DOHH2 (cell line): ENCODE measurements around the gene ADCY5.

Experiments used
- H3F3A ChIP-seq: fragments of 200-600 bp; sonication (generic), shearing (Covaris generic); 2 replicates; pipeline ENCODE4 v1.6.0; 2016; ENCODE audit warnings: antibody characterized with exemption, mild to moderate bottlenecking; ENCODE audit not compliant: control insufficient read depth, insufficient read depth
- H3K27ac ChIP-seq: fragments of 200-600 bp; sonication (generic); 2 replicates; pipeline ENCODE4 v1.5.1; 2014; ENCODE audit warnings: low read depth, mild to moderate bottlenecking, low read length, moderate library complexity
- H3K27me3 ChIP-seq: fragments of 200-600 bp; sonication (generic); 2 replicates; pipeline ENCODE4 v1.6.1; 2014; ENCODE audit warnings: mild to moderate bottlenecking, low read length, mixed read lengths; ENCODE audit not compliant: control insufficient read depth
- H3K36me3 ChIP-seq: fragments of 200-600 bp; sonication (generic); 2 replicates; pipeline ENCODE4 v1.6.1; 2014; ENCODE audit warnings: mild to moderate bottlenecking, low read length, moderate library complexity, mixed read lengths; ENCODE audit not compliant: control insufficient read depth
- H3K4me1 ChIP-seq: fragments of 200-600 bp; sonication (generic); 2 replicates; pipeline ENCODE4 v1.6.1; 2014; ENCODE audit warnings: mild to moderate bottlenecking, low read length, mixed read lengths; ENCODE audit not compliant: control insufficient read depth
- H3K4me2 ChIP-seq: fragments of 200-600 bp; sonication (generic); 2 replicates; pipeline ENCODE4 v1.6.0; 2014; ENCODE audit warnings: mild to moderate bottlenecking, low read length, moderate library complexity
- H3K4me3 ChIP-seq: fragments of 200-600 bp; sonication (generic); 2 replicates; pipeline ENCODE4 v1.5.1; 2014; ENCODE audit warnings: mild to moderate bottlenecking, low read length, mixed read lengths
- H3K79me2 ChIP-seq: fragments of 200-600 bp; sonication (generic); 2 replicates; pipeline ENCODE4 v1.6.1; 2014; ENCODE audit warnings: mild to moderate bottlenecking, low read length, mixed read lengths; ENCODE audit not compliant: control insufficient read depth
- H3K9me2 ChIP-seq: fragments of 200-600 bp; sonication (generic); replicated peaks from 2 replicates; pipeline ENCODE4 v1.6.1; 2014; ENCODE audit warnings: mild to moderate bottlenecking, low read length, mixed read lengths; ENCODE audit not compliant: control insufficient read depth
- H3K9me3 ChIP-seq: fragments of 200-600 bp; sonication (generic); 2 replicates; pipeline ENCODE4 v1.6.1; 2014; ENCODE audit warnings: antibody characterized with exemption, low read length, mixed read lengths; ENCODE audit not compliant: control insufficient read depth, insufficient read depth
- H4K20me1 ChIP-seq: fragments of 200-600 bp; sonication (generic); 2 replicates; pipeline ENCODE4 v1.6.0; 2014; ENCODE audit warnings: low read depth, mild to moderate bottlenecking, antibody characterized with exemption, low read length, moderate library complexity; ENCODE audit not compliant: control insufficient read depth, insufficient read depth
- CTCF ChIP-seq: fragments of 200-600 bp; sonication (generic); IDR thresholded peaks from one replicate; pipeline ENCODE4 v1.5.1; 2014; ENCODE audit warnings: antibody characterized with exemption, mild to moderate bottlenecking, low read depth, low read length; ENCODE audit not compliant: poor library complexity, severe bottlenecking
- EZH2phosphoT487 ChIP-seq: fragments of 200-600 bp; sonication (generic); IDR thresholded peaks from 2 replicates; pipeline ENCODE4 v1.6.1; 2017; ENCODE audit warnings: borderline replicate concordance, mild to moderate bottlenecking, antibody characterized with exemption, low read length, moderate library complexity, mixed read lengths

Gene ADCY5

DNA sequence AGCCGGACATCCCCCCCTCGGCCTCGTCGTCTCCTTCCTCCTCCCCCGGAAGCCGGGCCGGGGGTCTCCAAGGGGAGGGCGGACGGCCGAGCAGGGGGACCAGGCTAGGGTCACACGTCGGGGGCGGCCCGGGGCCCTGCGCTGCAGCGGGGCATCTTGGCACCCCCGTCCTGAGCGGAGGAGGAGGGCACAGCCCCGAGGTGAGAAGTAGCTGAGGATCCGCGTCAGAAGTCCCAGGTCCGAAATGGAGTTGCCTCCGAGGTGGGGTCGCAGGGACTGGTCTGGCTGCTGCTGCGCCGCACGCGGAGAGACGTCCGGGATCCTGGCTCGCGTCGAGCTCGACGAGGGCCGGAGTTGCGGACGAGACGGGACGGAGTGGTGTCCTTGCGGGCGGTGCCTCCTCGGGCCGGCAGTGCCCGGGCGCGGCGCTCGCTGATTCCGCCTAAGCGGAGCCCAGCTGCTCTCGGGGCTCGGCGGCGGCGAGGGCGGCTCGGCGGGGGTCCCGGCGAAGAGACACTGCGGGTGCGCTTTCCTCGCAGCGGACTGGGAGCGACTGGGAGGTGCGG lies at the start of gene ADCY5:
Gene ADCY5, minus strand, starts transcription at position 555 of the 566 bp plus-strand sequence. Its CDS starts 545 bp downstream, at position 10.
- no peak for TF ChIP-seq EZH2phosphoT487
- no peak for TF ChIP-seq CTCF
- H4K20me1 ChIP-seq = no peaks in the 10 kb centered on the region

DNA sequence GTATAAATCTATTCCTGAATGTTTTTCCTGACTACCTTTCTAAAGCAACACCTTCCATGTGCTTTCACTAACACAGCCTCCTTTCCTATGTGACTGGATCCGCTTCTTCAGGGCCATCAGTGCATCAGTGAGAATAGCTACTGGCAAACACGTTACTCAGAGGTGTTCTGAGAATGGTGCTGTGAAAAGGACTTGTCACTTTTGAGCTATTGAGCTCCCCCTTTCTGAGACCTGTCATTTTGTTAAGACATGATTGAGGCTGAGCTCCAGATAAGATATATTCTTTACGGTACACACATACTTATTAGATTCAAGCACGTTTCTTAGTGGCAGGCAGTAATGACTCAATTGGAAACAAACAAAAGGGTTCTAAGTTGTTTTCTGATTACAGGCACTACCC lies 45.0 kb upstream of the ADCY5 start:
- H3K4me2 ChIP-seq = no peak overlapping the region
- H3K4me1 ChIP-seq = no peaks in the 10 kb centered on the region
- 0 out of 2 replicates have a peak, but pooled peaks cover 3% of the 10 kb centered on the region for H4K20me1 ChIP-seq
- H3K4me3 ChIP-seq = no peak overlapping the region
- H3K9me2 ChIP-seq = no peaks in the 10 kb centered on the region
- no peaks in the 10 kb centered on the region for H3K9me3 ChIP-seq
- no peaks in the 10 kb centered on the region for H3K27me3 ChIP-seq
- no peak for TF ChIP-seq EZH2phosphoT487
- TF ChIP-seq CTCF = no peak
- H3K27ac ChIP-seq = no peak overlapping the region
- H3F3A ChIP-seq = no peaks in the 10 kb centered on the region
- no peaks in the 10 kb centered on the region for H3K79me2 ChIP-seq
- H3K36me3 ChIP-seq = peaks cover 5% of the 10 kb centered on the region; the same call in 1 of the 2 replicates

More for the DNA sequence above, at the start of gene ADCY5:
- H3K27ac ChIP-seq = no peak within 1 kb of the TSS
- H3K4me3 ChIP-seq = no peak within 1 kb of the TSS
- H3K4me2 ChIP-seq = no peak within 1 kb of the TSS; the same call in 1 of the 2 replicates
- no peaks in the 10 kb centered on the region for H3K9me3 ChIP-seq
- H3K9me2 ChIP-seq = no peaks in the 10 kb centered on the region
- H3K36me3 ChIP-seq = no peaks in the 10 kb centered on the region
- no peaks in the 10 kb centered on the region for H3F3A ChIP-seq
- H3K27me3 ChIP-seq = peaks cover 28% of the 10 kb centered on the region
- H3K4me1 ChIP-seq = no peaks in the 10 kb centered on the region
- H3K79me2 ChIP-seq = no peaks in the 10 kb centered on the region

- no peaks in the 10 kb centered on the region for H3K9me2 ChIP-seq
- H3K4me2 ChIP-seq = no peak overlapping the region
- H3K27me3 ChIP-seq = no peaks in the 10 kb centered on the region
- H3K4me3 ChIP-seq = no peak overlapping the region
- H3K36me3 ChIP-seq = no peaks in the 10 kb centered on the region
- 0 out of 2 replicates have a peak, but pooled peaks cover 3% of the 10 kb centered on the region for H4K20me1 ChIP-seq
- H3F3A ChIP-seq = no peaks in the 10 kb centered on the region
- TF ChIP-seq CTCF (no peak), EZH2phosphoT487 (no peak)
- H3K27ac ChIP-seq = no peak overlapping the region
- no peaks in the 10 kb centered on the region for H3K9me3 ChIP-seq
- H3K79me2 ChIP-seq = no peaks in the 10 kb centered on the region
- H3K4me1 ChIP-seq = no peaks in the 10 kb centered on the region
These were observed 43.2 kb upstream of the ADCY5 start for GRCh38 chr3:123491966-123492587.
